ENCODE data around the gene DHX35.

The DHX35 gene

GRCh38 chr20:39049684-39050554 lies 87.8 kb downstream of the DHX35 start:
- peak overlapping the region in 1 of 2 donors; percentile 87 for H3K27ac ChIP-seq

GRCh38 chr20:39050555-39050902 lies 88.4 kb downstream of the DHX35 start:
- H3K27ac ChIP-seq: no peak overlapping the region
- no peak for TF ChIP-seq CTCF (IDR thresholded peaks at IDR 0.05)
- H3K4me3 ChIP-seq: peak overlapping the region; percentile 95
- DNase-seq (ENCODE audit: low spot score): no peak

More at GRCh38 chr20:39049684-39050554, 87.8 kb downstream of the DHX35 start:
- TF ChIP-seq CTCF (IDR thresholded peaks at IDR 0.05): peak; percentile 99
- peak; percentile 81 for DNase-seq (ENCODE audit: low spot score)
- H3K4me3 ChIP-seq: peak overlapping the region; percentile 95

- no peak for TF ChIP-seq CTCF (IDR thresholded peaks at IDR 0.05)
Observed at GRCh38 chr20:39052676-39053075, 90.5 kb downstream of the DHX35 start.

GRCh38 chr20:39057143-39057542 lies 95.0 kb downstream of the DHX35 start:
- no peak for TF ChIP-seq CTCF (IDR thresholded peaks at IDR 0.05)
- no peak overlapping the region for H3K27ac ChIP-seq
- H3K4me3 ChIP-seq: no peak overlapping the region
- DNase-seq (ENCODE audit: low spot score): no peak

More at GRCh38 chr20:39052676-39053075, 90.5 kb downstream of the DHX35 start:
- Histone ChIP-seq H3K27ac (no peak overlapping the region), H3K4me3 (no peak overlapping the region)
- DNase-seq (ENCODE audit: low spot score): no peak

GRCh38 chr20:39057911-39058310 lies 95.8 kb downstream of the DHX35 start:
- no peak for TF ChIP-seq CTCF (IDR thresholded peaks at IDR 0.05)
- no peak overlapping the region for H3K4me3 ChIP-seq
- no peak for DNase-seq (ENCODE audit: low spot score)
- no peak overlapping the region for H3K27ac ChIP-seq

GRCh38 chr20:39059036-39059435 lies 96.9 kb downstream of the DHX35 start:
- no peak for TF ChIP-seq CTCF (IDR thresholded peaks at IDR 0.05)
- Histone ChIP-seq H3K4me3 (no peak overlapping the region), H3K27ac (no peak overlapping the region)
- DNase-seq (ENCODE audit: low spot score): no peak
